DOHH2 (cell line): ENCODE data around the gene SLIT1.

Experiments used
- H3F3A ChIP-seq: fragments of 200-600 bp; sonication (generic), shearing (Covaris generic); 2 replicates; pipeline ENCODE4 v1.6.0; 2016; ENCODE audit warnings: antibody characterized with exemption, mild to moderate bottlenecking; ENCODE audit not compliant: control insufficient read depth, insufficient read depth
- H3K27ac ChIP-seq: fragments of 200-600 bp; sonication (generic); 2 replicates; pipeline ENCODE4 v1.5.1; 2014; ENCODE audit warnings: low read depth, mild to moderate bottlenecking, low read length, moderate library complexity
- H3K27me3 ChIP-seq: fragments of 200-600 bp; sonication (generic); 2 replicates; pipeline ENCODE4 v1.6.1; 2014; ENCODE audit warnings: mild to moderate bottlenecking, low read length, mixed read lengths; ENCODE audit not compliant: control insufficient read depth
- H3K36me3 ChIP-seq: fragments of 200-600 bp; sonication (generic); 2 replicates; pipeline ENCODE4 v1.6.1; 2014; ENCODE audit warnings: mild to moderate bottlenecking, low read length, moderate library complexity, mixed read lengths; ENCODE audit not compliant: control insufficient read depth
- H3K4me1 ChIP-seq: fragments of 200-600 bp; sonication (generic); 2 replicates; pipeline ENCODE4 v1.6.1; 2014; ENCODE audit warnings: mild to moderate bottlenecking, low read length, mixed read lengths; ENCODE audit not compliant: control insufficient read depth
- H3K4me2 ChIP-seq: fragments of 200-600 bp; sonication (generic); 2 replicates; pipeline ENCODE4 v1.6.0; 2014; ENCODE audit warnings: mild to moderate bottlenecking, low read length, moderate library complexity
- H3K4me3 ChIP-seq: fragments of 200-600 bp; sonication (generic); 2 replicates; pipeline ENCODE4 v1.5.1; 2014; ENCODE audit warnings: mild to moderate bottlenecking, low read length, mixed read lengths
- H3K79me2 ChIP-seq: fragments of 200-600 bp; sonication (generic); 2 replicates; pipeline ENCODE4 v1.6.1; 2014; ENCODE audit warnings: mild to moderate bottlenecking, low read length, mixed read lengths; ENCODE audit not compliant: control insufficient read depth
- H3K9me2 ChIP-seq: fragments of 200-600 bp; sonication (generic); replicated peaks from 2 replicates; pipeline ENCODE4 v1.6.1; 2014; ENCODE audit warnings: mild to moderate bottlenecking, low read length, mixed read lengths; ENCODE audit not compliant: control insufficient read depth
- H3K9me3 ChIP-seq: fragments of 200-600 bp; sonication (generic); 2 replicates; pipeline ENCODE4 v1.6.1; 2014; ENCODE audit warnings: antibody characterized with exemption, low read length, mixed read lengths; ENCODE audit not compliant: control insufficient read depth, insufficient read depth
- H4K20me1 ChIP-seq: fragments of 200-600 bp; sonication (generic); 2 replicates; pipeline ENCODE4 v1.6.0; 2014; ENCODE audit warnings: low read depth, mild to moderate bottlenecking, antibody characterized with exemption, low read length, moderate library complexity; ENCODE audit not compliant: control insufficient read depth, insufficient read depth
- CTCF ChIP-seq: fragments of 200-600 bp; sonication (generic); IDR thresholded peaks from one replicate; pipeline ENCODE4 v1.5.1; 2014; ENCODE audit warnings: antibody characterized with exemption, mild to moderate bottlenecking, low read depth, low read length; ENCODE audit not compliant: poor library complexity, severe bottlenecking
- EZH2phosphoT487 ChIP-seq: fragments of 200-600 bp; sonication (generic); IDR thresholded peaks from 2 replicates; pipeline ENCODE4 v1.6.1; 2017; ENCODE audit warnings: borderline replicate concordance, mild to moderate bottlenecking, antibody characterized with exemption, low read length, moderate library complexity, mixed read lengths

The SLIT1 gene

GRCh38 chr10:97047083-97047736, 138.5 kb downstream of the SLIT1 start:
- no peaks in the 10 kb centered on the region for H3K27me3 ChIP-seq
- no peaks in the 10 kb centered on the region for H3K79me2 ChIP-seq
- no peaks in the 10 kb centered on the region for H3K9me2 ChIP-seq
- peaks cover 8% of the 10 kb centered on the region for H3K4me1 ChIP-seq
- H3K36me3 ChIP-seq: no peaks in the 10 kb centered on the region
- H3F3A ChIP-seq: no peaks in the 10 kb centered on the region
- H3K27ac ChIP-seq: no peak overlapping the region
- TF ChIP-seq CTCF (no peak), EZH2phosphoT487 (no peak)
- H4K20me1 ChIP-seq: no peaks in the 10 kb centered on the region
- peaks cover 3% of the 10 kb centered on the region; the same call in 1 of the 2 replicates for H3K9me3 ChIP-seq
- no peak overlapping the region for H3K4me3 ChIP-seq
- no peak overlapping the region for H3K4me2 ChIP-seq

- H3K9me2 ChIP-seq: no peaks in the 10 kb centered on the region
- no peaks in the 10 kb centered on the region for H3K27me3 ChIP-seq
- peaks cover 3% of the 10 kb centered on the region; the same call in 1 of the 2 replicates for H3K9me3 ChIP-seq
- no peak overlapping the region for H3K4me2 ChIP-seq
- H3F3A ChIP-seq: no peaks in the 10 kb centered on the region
- H4K20me1 ChIP-seq: no peaks in the 10 kb centered on the region
- H3K4me1 ChIP-seq: peaks cover 8% of the 10 kb centered on the region
- no peak overlapping the region for H3K27ac ChIP-seq
- no peak for TF ChIP-seq CTCF
- no peak for TF ChIP-seq EZH2phosphoT487
- no peak overlapping the region for H3K4me3 ChIP-seq
- H3K36me3 ChIP-seq: no peaks in the 10 kb centered on the region
- H3K79me2 ChIP-seq: no peaks in the 10 kb centered on the region
Measured at GRCh38 chr10:97046456-97047082, 139.2 kb downstream of the SLIT1 start.

GRCh38 chr10:97043563-97043855, 142.2 kb downstream of the SLIT1 start:
- no peak overlapping the region for H3K4me3 ChIP-seq
- no peaks in the 10 kb centered on the region for H3K9me3 ChIP-seq
- H3K36me3 ChIP-seq: no peaks in the 10 kb centered on the region
- no peaks in the 10 kb centered on the region for H3K9me2 ChIP-seq
- no peaks in the 10 kb centered on the region for H3F3A ChIP-seq
- H4K20me1 ChIP-seq: no peaks in the 10 kb centered on the region
- no peaks in the 10 kb centered on the region for H3K27me3 ChIP-seq
- H3K4me1 ChIP-seq: no peaks in the 10 kb centered on the region
- no peak overlapping the region for H3K27ac ChIP-seq
- TF ChIP-seq EZH2phosphoT487 (no peak), CTCF (no peak)
- H3K4me2 ChIP-seq: no peak overlapping the region
- no peaks in the 10 kb centered on the region for H3K79me2 ChIP-seq
